CMK (cell line): ENCODE results near the gene MBOAT2.
A peak's percentile ranks its signal among the peaks of the same experiment; 100 is the strongest.
"Not testable (repeated sequence)": the region's sequence is repeated elsewhere in the genome, so short reads cannot be mapped to it uniquely, and the experiment has no call there.

Experiments
- DNase-seq: peaks from one replicate; pipeline ENCODE4 v3.0.0-alpha.2; 2010; ENCODE audit warnings: low read depth

Gene MBOAT2

DNA sequence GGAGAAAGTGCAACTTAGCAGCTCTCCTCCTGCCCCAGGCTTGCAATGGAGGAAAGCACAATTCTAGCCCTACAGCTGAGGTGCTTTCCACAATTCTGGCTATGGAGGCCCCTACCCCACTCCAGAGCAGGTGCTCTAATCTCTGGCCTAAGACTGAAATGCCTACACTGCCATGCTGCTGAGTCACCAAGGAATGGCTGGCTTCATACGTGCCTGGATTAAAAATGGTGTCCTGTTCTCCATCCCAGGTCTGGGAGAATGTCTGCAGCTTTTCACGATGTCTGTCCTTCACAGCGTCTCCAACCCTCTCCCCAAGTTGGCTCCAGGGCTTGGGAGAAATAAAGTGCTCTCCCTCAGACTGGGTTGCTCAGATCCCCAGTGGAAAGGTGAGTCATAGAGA is 48.5 kb downstream of the MBOAT2 start:
- DNase-seq: no peak

DNA sequence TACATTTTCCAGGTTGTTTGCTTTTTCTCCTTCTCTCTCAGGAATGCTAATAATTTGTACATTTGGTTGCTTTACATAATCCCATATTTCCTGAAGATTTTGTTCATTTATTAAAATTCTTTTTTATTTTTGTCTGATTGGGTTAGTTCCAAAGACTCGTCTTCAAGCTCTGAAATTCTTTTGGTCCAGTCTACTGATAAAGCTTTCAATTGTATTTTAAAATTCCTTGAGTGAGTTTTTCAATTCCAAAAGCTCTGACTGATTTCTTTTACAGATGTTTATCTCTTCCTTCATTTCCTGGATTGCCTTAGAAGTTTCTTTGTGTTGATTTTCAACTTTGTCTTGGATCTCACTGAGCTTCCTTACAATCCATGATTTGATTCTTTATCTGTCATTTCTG is 50.0 kb downstream of the MBOAT2 start:
- no peak for DNase-seq

DNA sequence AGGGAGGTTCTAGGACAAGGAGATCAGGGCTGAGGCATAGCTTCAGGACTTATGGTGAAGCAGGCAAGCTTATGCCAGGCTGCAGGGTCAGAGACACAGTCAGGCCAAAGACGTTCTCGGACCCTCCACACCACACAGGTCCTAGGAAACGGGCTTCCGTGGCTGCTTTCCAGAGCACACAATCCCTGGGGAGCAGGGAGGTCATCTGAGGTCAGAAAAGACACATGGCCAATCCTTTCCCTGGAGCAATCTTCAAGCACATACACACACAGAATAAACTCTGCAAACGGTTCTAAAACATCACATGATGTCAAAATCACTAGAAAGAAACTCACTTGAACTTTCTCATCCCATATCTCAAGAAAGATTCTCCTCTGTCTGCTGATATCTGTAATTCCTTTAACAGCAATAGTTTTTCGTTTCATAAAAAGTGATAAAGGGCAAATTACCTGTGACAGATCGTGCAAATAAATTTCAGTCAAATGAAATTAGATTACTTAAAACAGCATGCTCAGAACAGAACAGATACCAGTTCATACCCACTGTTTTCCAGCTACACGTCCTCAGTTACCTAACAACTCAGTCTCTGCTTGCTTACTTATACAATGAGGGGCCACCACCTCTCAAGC is 63.9 kb downstream of the MBOAT2 start:
- DNase-seq: no peak

DNA sequence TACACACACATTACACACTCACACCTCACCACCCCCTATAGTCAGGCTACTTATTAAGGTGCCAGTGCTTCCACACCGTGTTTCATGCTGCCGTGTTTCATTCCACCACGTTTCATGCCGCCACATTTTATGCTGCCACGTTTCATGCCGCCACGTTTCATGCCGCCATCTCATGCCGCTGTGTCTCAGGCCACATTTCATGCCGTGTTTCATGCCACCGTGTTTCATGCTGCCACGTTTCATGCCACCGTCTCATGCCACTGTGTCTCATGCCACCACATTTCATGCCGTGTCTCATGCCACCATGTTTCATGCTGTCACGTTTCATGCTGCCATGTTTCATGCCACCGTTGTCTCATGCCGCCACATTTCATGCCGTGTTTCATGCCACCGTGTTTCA is 65.1 kb downstream of the MBOAT2 start:
- DNase-seq: no peak

DNA sequence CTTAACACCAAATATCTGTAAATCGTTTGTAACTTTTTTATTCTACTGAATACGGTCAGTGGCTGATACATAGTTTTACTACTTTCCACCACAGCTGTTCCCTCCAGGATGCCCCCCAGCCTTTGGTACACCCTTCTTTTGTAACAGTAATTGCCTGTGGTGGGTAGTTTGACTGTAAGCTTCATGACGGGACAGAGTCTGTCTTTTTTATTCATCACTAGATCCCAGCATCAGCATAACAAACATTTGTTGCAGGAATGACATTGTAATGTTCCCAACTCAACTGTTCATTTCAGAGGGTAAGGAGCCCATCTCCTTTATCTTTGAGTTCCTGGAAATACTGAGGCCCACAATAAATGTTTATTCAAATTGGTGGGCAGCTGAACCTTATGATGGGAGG is 67.5 kb downstream of the MBOAT2 start:
- DNase-seq: no peak

DNA sequence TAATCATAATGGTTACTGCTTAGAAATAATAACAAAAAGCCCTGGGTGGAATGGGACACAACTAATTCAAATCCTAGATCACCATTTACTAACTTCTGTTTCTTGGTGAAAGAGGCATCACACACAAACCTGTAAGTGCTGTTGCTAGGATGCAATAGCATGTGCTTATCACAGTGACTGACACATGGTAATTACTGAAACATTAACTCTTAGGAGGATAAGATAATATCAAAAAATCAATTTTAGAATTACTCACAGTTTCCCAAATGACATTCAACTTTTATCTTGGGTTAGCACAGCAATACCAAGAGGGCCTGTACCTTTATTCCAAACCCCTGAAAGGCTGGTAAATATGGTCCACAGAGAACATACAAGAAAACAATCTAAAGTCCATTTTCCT is 69.1 kb downstream of the MBOAT2 start:
- no peak for DNase-seq

DNA sequence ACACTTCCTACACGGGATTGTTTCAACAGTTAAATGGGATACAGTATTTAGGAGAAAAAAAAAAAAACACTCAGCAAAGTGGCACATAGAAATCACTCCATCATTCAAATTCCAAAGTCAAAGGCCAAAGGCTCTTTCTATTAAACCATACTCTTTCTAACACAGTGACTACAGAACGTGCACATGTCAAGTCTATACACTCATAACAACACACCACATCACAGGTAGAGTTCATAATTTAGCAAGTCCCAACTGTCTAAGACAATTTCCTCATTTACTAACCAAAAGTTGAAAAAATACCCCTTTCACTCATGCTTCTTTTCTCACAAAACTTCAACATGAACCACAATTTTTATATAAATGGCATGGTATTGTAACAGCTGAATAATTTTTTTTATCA is 70.8 kb downstream of the MBOAT2 start:
- no peak for DNase-seq

DNA sequence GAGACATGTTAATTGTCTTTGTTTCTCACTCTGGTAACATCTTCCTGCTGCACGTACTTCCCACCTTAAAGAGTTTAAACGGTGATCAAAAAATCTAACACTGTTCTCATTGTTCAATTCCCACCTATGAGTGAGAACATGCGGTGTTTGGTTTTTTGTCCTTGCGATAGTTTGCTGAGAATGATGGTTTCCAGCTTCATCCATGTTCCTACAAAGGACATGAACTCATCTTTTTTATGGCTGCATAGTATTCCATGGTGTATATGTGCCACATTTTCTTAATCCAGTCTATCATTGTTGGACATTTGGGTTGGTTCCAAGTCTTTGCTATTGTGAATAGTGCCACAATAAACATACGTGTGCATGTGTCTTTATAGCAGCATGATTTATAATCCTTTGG is 73.3 kb downstream of the MBOAT2 start:
- DNase-seq: not testable (repeated sequence)

DNA sequence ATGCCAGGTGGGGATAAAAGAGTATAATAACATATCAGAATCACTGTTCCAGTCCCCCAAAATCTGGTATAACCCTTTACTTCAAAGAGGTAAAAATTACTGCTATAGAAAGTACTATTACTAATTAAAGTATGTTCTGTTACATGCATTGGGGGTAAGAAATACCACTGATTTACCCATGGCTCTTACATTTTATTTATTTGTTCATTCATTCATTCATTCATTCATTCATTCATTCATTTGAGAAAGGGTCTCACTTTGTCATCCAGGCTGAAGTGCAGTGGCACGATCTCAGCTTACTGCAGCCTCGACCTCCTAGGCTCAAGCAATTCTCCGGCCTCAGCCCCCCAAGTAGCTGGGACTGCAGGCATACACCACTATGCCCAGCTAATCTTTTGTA is 74.4 kb downstream of the MBOAT2 start:
- DNase-seq: no peak

DNA sequence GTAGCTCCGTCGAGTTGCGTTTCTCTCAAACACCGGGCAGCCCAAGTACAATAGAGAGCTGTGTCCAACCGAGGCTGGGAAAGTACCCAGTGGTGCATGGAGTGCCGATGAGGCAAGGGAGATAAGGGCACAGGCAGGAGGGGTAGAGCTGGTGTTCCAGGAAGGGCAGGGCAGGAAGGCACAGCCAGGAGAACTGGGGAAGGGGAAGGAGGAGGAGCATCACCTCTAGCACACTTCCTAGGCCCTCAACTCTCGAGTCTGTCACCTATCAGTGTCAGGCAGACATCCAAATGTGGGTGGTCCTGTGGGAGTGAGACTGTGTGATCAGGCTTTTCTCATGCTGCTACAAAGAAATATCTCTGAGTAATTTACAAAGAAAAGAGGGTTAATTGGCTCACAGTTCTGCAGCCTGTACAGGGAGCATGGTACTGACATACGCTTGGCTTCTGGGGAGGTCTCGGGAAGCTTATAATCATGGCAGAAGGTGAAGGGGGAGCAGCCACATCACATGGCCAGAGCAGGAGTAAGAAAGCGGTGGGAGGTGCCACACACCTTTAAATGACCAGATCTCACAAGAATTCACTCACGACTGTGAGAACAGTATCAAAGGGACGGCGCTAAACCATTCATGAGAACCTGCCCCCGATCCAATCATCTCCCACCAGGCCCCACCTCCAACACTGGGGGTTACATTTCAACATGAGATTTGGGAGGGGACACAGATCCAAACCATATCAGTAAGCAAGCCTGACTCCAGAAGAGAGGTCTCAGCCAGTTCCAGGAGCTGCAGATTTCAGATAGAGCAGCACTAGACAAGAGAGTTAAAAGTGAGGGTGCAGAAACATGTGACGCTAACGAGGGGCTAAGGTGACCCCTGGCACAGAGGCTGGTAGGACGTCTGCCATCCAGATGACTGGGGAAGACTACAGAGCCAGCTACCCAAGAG is 75.7 kb downstream of the MBOAT2 start:
- DNase-seq: peak; percentile 95

DNA sequence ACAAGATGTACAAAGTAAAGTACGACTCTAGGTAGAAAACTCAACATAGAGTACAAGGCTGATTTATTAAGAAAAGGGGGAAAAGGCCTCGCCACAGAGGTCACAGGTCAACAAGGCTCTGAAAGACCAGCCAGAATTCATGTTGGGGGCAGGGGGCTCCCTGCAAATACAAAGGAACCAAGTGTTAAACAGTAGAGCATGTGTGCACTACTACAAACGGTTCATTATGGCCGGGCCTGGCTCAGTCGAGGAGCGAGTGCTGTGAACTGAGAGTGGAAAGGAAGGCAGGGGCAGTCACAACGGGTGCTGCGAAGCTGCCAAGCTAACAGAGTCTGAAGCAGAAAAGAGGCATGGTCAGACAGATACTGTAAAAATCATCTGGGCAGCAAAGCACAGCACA is 77.1 kb downstream of the MBOAT2 start:
- DNase-seq: no peak

DNA sequence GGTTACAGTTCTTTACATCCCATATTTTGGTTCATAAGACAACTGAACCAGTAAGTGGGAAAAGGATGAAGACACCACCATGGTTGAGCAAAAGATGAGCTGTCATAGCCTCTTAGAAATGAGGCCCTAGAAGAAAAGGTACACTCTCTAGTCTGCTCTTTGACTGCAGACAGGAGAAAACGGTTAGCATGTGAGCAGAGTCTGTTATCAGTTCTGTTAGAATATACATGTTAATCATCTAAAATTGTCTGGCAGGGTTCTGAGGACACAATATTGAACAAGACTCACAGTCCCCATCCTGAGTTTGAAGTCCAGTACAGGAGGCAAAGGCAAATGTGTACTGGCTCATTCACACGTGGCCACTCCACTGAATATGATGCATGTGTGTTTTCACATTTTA is 78.1 kb downstream of the MBOAT2 start:
- DNase-seq: no peak

DNA sequence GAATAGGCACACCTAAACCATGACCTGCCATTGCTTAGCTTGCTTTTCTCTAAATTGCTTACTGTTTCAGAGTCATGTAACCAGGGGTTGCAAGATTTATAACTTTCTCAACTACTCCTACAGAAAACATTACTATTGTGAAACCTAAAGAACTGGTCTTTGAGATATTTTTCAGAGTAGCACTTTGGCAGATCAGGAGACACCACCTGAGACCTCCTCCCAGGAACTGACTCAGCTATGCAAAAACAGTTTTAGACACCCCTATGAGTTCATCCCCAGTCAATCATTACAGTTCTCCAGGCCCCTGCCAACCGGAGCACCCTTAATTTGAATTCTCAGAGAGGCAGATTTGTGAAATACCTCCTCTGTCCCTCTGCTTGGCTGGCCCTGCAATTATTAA is 80.3 kb downstream of the MBOAT2 start:
- DNase-seq: no peak

DNA sequence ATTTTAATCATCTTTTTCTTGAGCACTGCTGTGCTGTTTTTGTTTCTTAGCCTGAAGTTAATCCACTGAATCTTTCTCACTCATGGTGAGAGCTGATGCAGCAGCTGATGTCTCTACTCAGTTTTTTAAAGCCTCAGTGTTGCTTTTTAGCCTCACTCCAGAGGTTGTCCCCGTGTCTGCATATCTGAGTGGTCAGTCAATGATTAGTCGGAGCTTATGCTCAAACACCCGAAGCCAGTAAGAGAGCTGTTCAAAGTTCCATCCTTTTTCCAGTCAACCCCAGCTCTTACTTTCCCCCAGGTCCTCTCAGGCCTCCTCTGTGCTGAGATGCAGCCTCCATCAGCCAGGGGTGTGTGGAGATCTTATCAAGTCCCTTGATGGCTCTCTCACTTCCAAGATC is 81.1 kb downstream of the MBOAT2 start:
- DNase-seq: no peak

DNA sequence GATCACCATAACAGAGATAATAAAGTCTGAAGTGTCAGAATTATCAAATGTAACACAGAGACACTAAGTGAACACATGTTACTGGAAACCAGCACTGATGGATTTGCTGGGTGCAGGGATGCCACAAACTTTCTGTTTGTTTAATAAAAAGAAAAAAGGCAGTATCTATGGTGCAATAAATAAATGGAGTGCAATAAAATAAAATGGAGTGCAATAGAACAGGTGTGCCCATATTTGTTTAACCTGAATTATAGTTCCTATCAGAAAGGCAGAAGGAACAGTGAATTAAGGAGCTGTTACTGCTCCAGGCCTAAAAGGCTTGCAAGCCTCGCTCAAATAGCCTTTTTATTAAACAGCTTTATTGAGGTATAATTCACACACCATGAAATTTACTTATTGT is 85.1 kb downstream of the MBOAT2 start:
- DNase-seq: no peak

DNA sequence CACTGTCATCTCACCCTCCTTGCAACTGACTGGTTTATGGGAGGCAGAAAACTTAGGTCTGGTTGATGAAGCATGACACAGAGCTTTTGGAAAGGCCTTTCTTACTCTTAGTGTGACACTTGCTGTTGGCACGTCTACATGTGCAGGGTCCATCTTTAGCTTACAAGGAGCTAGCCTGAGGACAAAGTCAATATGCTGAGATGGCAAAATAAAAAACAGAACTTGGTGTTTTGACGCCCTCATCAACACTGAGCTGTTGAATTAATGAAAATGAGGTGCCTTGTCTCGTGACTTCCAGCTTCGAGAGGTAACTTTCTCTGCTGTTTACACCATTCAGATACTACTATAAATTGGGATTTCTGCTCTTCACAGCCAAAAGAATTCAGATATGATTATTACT is 87.5 kb downstream of the MBOAT2 start:
- no peak for DNase-seq

DNA sequence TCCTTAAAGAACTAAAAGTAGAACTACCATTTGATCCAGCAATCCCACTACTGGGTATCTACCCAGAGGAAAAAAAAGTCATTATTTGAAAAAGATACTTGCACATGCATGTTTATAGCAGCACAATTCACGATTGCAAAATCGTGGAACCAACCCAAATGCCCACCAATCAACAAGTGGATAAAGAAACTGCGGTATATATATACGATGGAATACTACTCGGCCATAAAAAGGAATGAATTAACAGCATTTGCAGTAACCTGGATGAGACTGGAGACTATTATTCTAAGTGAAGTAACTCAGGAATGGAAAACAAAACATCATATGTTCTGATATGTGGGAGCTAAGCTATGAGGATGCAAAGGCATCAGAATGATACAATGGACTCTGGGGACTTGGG is 89.7 kb downstream of the MBOAT2 start:
- not testable (repeated sequence) for DNase-seq

DNA sequence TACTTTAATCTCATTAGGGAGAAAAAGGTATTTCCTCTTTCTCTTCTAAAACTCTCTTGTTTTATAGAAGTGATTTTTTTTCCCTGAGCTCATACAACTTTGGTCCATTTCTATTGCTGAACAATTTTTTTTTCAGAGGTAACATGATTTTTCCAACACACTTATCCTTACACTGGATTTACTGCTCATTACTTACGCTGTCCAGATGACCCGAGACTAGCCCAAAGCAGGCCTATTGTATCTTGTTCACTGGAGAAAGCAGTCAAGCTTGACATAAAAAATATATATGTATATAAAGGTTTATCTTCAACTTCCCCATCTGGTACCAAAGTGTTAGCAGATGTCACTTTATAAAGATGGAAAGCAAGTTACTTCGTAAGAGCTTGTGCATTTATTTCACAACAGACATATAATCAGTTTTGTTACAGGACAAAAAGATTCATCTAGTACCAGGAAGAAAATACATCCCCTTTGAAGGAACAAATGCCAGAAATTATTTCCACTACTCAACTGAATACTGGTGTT is 95.7 kb downstream of the MBOAT2 start:
- no peak for DNase-seq

DNA sequence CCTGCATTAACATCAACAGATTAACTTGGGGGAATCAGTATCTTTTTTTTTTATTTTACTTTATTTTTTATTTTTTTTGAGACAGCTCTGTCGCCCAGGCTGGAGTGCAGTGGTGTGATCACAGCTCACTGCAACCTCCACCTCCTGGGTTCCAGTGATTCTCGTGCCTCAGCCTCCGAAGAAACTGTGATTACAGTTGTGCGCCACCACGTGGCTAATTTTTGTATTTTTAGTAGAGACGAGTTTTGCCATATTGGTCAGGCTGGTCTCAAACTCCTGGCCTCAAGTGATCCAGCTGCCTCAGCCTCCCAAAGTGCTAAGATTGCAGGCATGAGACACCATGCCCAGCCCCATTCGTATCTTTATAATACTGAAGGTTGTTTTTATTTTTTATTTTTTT is 99.6 kb downstream of the MBOAT2 start:
- DNase-seq: not testable (repeated sequence)

DNA sequence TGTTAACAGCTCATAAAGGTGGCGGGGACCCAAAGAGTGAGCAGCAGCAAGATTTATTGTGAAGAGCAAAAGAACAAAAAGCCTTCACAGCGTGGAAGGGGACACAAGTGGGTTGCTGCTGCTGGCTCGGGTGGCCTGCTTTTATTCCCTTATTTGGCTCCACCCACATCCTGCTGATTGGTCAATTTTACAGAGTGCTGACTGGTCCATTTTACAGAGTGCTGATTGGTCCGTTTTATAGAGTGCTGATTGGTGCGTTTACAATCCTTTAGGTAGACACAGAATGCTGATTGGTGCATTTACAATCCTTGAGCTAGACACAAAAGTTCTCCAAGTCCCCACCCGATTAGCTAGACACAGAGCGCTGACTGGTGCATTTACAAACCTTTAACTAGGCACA is 100.7 kb downstream of the MBOAT2 start:
- DNase-seq: not testable (repeated sequence)

DNA sequence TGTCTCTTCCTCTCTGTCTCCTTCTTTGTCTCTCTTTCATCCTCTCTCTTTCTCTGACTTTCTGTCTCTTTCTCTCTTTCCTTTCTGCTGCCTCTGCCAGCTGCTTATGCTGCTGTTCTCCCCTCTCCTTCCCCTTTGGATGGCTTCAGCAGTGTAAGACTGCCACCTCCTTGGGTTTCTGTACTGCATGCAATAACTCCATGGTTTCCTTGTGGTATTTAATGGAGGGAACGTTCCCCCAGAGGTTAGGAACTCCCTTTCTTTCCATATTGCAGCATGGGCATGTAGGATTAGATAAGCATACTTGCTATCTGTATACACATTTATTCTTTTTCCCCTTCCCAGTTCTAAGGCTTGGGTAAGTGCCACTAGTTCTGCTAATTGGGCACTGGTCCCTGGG is 106.3 kb downstream of the MBOAT2 start:
- DNase-seq: not testable (repeated sequence)

DNA sequence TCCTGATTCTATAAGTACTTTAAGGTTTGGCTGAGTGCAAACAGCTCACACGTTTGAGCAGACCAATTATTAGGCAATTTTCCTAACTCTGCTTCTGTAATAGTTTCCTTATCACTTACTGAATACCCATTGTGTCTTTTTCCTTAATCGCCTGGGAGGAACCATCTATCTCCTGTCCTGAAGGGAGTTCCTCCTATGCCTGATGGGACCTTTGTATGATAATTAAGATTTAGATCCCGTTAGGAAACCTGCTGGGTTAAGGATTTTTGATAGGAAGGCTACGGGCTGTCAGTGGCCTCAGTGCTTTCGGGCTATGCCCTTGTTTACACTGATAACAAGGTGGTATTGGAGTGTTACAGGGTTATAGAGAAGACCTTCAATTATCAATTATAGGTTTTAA is 106.8 kb downstream of the MBOAT2 start:
- DNase-seq: not testable (repeated sequence)
